ENCODE data around the gene SNRNP25.
A peak's percentile ranks its signal among the peaks of the same experiment; 100 is the strongest.

SNRNP25 gene

DNA sequence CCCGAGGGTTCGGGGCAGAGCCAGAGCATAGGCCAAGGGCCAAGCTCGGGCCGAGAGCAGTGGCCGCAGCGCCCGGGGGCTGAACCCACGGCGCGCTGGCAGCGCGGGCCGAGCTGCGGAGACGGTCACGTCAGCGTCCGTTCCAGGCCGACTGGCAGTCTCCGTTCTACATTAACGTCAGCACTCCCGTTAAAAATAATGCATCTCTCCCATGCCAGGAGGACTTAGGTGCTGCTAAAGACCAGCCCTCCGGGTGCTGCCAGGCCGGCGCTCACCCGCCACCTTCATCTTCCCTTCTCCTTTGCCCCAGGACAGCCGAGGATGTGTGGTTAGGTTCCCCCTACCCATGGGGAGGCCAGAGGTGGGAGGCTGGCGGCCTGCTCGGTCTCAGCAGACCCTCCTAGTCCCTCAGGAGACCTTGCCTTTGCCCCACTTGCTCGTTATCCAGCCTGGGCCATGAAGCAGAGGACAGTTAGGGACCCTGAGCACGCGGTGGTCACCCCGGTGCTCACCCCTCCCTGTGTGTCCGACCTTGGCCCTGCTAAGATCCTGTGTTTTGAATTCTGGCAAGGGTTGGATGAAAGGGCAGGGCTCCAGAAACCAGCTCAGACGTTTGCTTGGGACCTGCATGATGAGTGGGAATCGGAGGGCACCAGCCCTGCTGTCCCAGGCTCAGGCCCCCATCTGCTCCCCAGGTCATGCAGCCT, 25.0 kb downstream of the SNRNP25 start:
- no peak for DNase-seq (ENCODE audit: low spot score)

DNA sequence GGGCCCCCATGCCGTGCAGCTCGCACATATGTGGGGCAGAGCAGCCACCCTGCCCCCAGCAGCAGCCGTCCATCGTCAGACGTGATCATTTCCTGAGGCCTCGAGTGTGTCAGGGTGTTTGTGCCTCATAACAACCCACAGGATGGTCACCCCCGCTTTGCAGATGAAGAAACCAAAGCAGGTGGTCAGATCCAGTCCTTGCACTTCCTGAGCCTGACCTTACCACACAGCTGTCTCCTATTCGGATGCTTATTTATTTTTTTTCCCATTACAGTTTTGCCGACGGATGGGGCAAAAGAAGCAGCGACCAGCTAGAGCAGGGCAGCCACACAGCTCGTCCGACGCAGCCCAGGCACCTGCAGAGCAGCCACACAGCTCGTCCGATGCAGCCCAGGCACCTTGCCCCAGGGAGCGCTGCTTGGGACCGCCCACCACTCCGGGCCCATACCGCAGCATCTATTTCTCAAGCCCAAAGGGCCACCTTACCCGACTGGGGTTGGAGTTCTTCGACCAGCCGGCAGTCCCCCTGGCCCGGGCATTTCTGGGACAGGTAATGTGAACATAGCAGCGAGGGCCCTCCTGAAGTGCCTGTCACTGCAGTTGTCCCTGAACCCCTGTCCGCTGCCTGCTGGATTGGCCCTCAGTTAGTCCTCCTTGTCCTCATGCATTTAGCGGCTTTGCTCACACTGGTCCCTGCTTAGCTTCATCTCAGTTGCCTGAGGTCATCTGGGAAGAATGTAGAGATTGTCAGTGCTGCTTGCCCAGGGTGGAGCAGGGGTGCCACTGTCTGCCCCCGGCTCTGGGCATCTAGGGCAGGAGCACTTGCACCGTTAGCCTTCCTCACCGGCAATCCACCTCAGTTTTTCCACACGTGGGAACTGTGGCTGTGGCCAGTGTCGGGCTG, 25.8 kb downstream of the SNRNP25 start:
- no peak for DNase-seq (ENCODE audit: low spot score)

DNA sequence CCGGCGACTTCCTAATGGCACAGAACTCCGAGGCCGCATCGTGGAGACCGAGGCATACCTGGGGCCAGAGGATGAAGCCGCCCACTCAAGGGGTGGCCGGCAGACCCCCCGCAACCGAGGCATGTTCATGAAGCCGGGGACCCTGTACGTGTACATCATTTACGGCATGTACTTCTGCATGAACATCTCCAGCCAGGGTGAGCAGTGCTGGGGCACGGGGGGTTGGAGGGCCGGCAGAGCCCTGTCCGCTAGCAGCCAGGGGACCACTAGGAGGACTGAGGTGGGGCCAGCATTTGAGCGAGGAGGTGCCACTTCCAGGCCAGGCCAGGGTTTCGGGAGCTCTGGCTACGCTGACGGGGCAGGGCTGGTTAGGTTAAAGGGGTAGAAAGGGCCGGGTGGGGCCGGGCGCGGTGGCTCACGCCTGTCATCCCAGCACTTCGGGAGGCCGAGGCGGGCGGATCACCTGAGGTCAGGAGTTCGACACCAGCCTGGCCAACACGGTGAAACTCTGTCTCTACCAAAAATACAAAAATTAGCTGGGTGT, 29.5 kb downstream of the SNRNP25 start:
- no peak for DNase-seq (ENCODE audit: low spot score)

DNA sequence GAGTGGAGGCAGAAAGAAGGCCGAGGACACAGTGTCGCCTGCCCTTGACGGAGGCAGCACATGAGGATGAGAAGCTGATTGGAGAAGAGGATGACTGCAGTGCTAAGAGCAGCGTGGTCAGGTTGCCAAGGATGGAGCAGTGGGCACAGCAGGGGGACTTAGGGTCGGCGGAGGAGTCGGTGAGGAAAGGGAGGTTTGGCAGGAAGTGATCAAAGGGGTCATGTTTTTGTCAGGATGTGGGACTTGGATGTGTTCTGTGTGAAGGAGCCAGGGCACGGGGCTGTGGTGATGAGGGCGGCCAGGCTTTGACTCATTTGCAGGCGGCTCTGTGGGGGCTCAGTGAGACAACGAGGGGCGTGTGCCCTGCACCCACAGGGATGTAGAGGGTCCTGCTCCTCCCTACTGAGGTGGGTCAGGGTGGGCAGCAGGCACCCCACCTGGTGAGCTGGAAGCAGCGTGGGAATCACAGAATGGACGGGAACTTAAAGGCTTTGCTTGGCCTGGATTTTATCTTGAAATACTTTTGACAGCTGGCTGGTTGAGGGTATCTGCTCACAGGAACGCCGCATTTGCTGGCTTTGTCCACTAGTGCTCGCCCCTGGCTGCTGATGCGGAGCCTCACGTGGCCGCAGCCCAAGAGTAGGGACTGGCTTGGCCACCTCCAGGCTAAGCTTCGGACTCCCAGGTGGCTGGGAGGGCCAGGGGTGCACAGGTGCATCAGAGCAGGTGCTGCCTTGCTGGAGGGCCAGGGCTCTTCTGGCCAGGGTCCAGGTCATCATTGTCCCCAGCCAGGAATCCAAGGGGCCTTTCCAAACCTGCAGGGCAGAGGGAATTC, 30.4 kb downstream of the SNRNP25 start:
- DNase-seq (ENCODE audit: low spot score), result no peak

DNA sequence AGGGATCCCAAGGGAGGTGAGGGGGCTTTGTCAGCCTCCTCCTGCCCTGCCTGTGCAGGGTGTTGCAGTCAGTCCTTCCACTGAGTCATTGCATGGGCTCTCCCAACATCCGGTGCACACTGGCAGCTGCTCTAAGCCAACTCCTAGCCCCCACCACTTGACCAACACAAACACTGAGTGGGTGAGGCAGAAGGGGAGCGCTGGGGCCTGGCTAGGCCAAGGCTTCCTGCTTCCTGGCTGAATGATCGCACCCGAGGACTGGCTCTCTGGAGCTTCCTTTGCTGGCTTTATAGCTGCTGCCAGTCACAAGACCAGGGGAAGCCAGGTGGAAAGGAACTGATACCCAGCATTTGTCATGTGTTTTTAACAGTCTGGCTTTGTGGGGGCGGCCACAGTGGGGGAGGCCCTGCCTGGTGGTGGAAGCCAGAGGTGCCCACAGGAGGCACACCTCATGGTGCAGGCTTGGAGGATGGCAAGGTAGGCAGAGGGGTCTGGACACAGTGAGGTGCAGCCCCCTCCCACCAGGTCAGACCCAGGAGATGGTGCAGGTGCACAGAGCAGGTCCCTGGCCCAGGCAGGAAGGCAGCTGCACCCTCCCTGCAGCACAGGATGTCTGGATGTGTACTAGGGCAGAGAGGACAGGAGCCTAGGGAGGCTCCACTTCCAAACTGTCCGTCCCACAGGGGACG, 31.2 kb downstream of the SNRNP25 start:
- no peak for DNase-seq (ENCODE audit: low spot score)

DNA sequence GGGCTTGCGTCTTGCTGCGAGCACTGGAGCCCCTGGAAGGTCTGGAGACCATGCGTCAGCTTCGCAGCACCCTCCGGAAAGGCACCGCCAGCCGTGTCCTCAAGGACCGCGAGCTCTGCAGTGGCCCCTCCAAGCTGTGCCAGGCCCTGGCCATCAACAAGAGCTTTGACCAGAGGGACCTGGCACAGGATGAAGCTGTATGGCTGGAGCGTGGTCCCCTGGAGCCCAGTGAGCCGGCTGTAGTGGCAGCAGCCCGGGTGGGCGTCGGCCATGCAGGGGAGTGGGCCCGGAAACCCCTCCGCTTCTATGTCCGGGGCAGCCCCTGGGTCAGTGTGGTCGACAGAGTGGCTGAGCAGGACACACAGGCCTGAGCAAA, 31.8 kb downstream of the SNRNP25 start:
- DNase-seq (ENCODE audit: low spot score), result no peak

DNA sequence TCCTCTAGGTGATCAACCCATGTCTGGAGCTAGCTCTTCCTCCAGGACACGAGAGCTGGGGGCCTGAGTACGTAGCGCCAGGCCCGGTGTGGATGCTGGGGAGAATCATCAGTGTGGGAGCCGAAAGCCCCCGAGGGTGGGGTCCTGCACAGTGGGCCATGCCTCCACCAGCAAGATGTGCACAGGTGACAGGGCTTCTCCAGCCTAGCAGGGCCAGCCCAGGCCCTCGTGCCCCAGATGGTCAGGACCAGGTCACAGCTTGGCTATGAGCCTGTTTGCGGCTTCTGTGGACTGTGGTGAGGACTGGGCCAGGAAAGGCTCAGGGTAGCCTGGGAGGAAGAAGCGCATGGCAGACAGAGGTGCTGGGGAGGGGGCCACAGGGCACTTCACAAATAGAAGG, 32.2 kb downstream of the SNRNP25 start:
- DNase-seq (ENCODE audit: low spot score), result no peak

DNA sequence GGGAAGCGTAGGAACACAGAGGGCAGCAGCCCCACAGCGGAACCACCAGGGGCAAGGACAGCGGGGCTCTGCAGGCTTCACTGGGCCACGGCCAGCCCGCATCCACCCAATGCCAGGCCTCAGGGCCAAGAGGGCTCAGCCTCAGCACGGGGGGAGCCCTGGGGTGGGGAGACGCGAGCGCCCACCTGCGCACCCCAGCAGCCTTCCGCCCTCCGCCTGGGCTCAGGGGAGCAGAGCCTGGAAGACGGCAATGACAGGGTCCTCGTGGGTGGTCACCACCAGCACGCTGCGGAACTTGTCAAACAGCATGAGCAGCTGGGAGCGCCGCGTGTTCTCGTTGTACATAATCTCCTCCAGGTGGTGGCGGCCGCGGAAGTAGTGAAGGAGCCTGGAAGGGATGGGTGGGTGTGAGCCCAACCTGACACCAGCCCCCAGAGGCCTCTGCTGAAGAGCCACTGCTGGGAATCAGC, 32.9 kb downstream of the SNRNP25 start:
- DNase-seq (ENCODE audit: low spot score), result no peak

DNA sequence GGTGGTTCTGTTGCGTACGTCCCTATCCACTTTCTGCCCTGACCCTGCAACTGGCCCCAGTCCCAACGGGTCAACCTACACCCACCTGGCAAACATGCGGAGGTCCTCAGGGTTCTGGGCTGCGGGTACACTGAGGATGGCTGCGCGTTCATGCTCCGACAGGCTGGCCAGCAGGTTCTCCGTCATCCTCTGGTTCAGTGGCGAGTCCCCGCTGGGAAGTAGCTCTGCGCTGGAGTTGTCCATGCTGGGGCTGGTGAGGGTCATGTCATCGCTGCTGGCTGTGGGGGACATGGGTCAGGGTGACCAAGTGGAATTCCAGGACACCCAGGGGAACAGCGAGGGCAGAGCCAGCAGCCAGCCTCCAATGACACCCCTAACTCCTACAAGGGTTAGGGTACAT, 35.0 kb downstream of the SNRNP25 start:
- no peak for DNase-seq (ENCODE audit: low spot score)

DNA sequence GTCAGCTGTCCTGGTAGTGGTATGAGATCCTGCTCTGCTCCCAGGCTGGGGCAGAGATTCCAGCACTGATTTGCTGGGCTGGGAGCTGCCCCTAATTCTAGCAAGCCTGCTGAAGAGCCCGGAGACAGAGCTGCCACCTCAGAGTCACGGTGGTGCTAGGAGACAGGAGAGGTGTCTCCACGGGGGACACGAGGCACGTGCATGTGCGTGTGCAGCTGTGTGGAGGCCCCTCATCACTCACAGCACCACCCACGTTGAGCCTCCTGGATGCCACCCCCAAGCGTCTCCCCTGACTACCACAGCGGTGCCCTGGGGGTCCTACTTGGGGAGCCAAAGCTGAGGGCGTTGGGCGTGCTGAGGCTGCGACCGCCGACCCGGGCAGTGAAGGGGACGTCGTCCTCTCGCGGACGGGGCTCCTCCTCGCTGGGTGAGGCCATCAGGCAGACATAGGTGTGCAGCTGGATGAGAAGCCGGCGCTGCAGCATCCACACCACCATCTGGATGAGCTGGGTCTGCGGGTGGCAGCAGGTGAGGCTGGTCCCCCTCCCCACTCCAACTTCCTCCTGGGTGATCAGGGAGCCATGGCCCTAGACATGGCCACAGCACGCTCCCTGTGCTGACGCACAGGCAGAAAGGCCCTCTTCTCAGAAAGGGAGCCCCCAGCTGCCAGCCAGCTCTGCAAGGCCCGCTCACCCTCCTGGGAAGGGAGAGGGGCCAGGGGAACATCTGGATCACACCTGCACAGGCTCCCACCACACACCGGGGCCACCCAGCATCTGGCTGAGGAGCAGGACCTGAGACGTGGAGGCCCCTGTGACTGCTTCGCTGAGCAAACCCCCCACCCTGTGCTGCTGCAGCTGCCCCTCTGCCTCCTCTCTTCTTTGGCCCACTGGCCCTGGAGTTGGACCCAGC, 36.0 kb downstream of the SNRNP25 start:
- DNase-seq (ENCODE audit: low spot score), result no peak

DNA sequence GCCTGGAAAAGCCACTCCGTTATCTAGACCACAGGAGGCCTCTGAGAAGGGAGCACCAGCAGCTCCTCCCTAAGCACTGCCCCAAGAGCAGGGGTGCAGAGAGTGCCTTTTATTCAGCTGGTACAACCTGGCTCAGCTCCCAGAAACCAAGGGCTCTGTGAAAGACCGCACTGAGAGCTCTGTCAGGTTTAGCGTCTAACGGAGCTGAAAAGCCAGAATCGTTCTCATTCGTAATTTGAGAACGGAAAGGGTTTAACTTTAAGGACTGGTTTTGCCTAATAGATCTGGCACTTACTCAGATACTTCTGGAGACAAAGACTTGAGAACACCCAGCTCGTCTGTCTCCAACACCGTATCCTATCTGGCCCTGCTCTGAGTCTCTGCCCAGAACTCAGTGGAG, 37.9 kb downstream of the SNRNP25 start:
- no peak for DNase-seq (ENCODE audit: low spot score)

DNA sequence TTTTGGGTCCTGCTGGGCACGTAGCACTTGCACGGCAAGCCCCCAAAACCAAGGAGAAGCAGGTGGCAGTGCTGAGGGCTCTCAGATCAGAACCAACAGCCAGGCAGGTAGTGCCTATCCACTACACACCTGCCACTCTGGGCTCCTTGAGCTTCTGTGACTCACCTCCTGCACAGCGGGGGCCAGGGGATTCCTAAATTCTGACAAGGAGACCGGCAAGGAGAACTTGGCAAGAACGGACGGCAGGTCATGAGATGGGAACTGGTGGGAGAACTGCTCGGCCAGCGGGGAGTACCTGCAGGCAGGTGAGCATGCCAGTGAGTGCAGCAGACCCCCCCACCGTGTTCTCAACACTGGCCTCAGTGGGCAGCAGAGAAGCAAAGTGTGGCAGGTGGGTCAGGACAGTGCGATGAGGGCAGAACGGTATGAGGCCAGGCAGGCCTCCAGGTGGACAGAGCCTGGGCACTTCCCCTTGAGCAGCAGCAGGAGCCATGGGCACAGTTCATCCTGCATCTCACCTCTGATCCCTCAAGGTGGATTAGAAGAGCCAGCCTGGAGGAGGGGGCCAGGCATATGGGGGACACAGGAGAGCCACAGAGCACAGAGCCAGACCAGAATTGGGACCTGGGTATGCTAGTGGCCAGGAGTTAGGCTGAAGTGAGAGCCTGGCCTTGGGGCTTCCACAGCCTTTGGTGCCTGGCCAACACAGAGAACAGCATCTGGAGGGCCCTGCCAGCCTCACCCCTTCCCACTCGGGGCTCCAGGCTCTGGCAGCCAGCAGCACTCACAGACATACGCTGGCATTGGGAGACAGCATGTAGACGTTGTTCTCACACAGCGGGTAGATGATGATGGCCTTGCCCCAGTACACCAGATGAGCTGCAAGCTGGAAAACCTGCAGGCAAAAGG, 39.1 kb downstream of the SNRNP25 start:
- no peak for DNase-seq (ENCODE audit: low spot score)

DNA sequence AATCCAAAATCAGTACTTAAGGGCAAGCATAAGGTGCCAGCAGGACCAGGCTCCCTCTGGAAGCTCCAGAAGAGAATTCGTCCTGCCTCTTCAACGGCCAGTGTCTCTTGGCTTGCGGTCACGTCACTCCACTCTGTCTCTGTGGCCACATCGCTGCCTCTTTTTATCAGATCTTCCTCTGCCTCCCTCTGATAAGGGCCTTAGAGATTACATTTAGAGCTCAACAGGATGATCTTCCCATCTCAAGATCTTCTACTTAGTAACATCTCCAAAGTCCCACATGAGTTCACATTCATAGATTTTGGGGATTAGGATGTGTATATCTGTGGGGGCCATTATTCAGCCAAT, 41.3 kb downstream of the SNRNP25 start:
- DNase-seq (ENCODE audit: low spot score), result no peak

DNA sequence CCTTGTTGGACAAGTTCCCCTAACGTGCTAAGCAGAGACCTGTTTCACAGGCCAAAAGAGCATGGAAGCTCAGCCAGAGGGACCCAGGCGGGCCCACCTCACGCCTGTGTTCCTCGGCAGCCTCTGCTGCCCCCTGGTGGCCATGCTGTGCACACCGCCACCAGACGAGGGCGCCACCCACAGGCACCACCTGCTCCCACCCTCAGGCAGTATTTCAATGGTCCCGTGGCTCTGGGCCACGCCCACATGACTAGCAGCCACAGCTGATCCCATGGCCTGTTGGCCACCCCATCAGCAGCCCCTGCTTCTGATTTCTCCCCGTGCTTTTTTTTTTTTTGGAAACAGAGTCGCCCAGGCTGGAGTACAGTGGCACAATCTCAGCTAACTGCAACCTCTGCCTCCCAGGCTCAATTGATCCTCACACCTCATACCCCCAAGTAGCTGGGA, 43.3 kb downstream of the SNRNP25 start:
- DNase-seq (ENCODE audit: low spot score), result peak; percentile 84

DNA sequence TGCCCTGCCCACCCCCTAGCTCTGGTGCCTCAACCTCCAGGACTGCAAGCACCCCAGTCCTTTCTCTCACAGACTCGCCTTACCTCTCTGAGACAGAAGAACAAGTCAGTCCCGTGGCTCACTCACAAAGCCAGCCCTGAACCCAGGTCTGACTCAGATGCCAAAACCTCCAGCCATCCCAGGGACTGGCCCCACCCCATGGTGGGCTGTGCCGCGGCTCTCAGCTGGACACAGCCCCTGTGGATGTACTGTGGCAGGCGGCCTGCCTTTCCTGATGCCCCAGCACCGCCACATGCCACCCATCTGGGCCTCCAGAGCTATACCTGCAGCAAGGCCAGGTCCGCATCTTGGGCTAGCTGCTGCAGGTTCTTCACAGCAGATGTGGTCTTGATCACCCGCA, 44.2 kb downstream of the SNRNP25 start:
- DNase-seq (ENCODE audit: low spot score), result no peak

DNA sequence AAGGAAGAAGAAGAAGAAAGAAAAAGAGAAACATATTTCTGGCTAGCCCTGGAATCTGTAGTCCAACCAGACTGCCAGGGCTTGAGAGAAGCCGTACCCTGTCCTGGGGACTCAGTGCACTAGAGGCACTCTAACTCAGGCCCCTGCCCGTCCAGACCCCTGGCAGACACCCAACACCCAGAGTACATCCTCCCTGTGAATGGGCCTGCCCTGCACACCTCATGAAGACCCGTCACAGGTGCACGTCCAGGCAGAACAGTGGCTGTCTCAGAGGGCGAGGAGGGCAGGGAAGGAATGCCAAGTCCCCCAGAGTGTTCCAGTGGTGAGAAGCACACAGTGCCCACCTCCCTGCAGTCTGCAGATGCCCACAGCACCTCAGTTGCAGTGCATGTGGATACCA, 47.4 kb downstream of the SNRNP25 start:
- DNase-seq (ENCODE audit: low spot score), result no peak

DNA sequence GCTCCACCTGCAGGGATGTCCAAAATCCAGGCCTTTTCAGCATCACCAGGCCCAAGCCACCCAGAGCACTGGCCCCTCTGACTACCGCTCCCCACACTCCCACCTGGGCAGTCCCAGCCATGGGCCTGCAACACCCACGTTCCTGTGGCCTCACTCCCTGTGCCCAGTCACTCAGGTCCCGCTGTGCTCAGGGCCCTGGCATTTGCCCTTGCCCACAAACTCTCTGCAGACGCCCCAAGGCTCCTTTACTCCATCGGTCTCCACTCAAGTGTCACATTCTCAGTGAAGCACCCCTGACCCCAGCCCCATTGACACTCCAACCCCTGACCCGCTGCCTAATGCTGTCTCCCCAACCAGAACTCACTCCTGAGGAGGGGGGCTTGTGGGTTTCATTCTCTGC, 48.0 kb downstream of the SNRNP25 start:
- DNase-seq (ENCODE audit: low spot score), result no peak

DNA sequence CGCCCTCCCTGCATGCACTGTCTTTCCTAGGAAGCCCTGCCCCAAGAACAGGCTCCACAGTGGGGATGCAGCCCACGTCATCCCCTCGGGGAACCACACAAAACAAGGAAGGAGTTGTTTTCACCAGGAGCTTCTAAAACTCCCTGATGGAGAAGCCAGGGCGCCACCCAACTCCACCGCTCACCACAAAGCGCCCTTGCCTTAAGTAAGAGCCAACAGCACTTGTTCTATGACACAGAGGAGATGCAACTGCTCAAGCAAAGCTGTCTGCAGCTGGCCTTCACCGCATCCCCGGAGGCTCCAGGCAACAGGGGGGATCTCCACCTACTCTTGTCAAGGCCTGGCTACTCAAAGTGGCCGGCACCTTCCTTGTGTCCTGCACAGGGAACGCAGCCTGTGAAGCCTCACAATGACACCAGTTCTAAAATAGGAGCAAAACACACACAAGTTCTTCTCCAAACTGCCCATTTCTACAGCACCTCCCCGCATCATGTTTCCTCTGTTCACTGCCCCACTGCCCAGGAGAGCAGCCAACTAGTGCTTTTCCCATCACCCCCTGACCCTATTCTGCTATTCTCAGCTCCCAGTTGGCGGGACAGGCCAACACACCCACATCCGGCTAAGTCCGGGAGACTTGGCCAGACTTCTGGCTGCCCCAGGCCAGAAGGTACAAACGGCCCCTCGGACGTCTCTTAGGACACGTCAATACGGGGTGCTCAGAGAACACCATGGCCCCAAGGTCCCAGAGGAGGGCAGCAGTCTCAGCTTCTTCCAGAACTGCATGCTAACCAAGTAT, 48.6 kb downstream of the SNRNP25 start:
- no peak for DNase-seq (ENCODE audit: low spot score)

DNA sequence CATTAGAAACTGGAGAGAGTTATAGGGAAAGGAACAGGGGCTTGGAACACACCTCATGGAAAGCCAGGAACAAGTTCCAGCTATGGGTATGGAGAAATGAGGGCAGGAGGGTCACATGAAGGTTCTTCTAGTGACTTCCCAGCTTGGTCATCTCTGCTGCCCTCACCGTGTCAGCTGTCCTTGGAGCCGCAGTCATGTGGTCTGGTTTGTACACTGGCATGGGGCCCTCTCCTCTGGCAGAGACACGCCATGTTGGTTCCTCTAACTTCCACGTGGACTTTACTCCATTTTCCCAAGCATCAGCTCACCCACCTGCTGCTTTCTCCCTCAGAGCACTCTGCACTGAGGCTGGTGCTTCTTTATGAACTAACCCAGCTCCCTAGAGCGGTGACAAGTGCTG, 50.7 kb downstream of the SNRNP25 start:
- DNase-seq (ENCODE audit: low spot score), result no peak
